HEK293 (cell line): ENCODE measurements around the gene HOXB1.
"Not testable (repeated sequence)": the region's sequence is repeated elsewhere in the genome, so short reads cannot be mapped to it uniquely, and the experiment has no call there.

ENCODE experiments used
- CTCF ChIA-PET: fragments of 350-600 bp; formaldehyde crosslinking; extraction: SDS; loops from one replicate; lab custom pipeline; 2021; ENCODE audit warnings: antibody characterized with exemption; lab: Yijun Ruan, JAX
- POLR2A ChIA-PET: fragments of 300-600 bp; formaldehyde crosslinking; extraction: SDS; loops from one replicate; lab custom pipeline; 2020; ENCODE audit warnings: antibody characterized with exemption, inconsistent platforms; lab: Yijun Ruan, JAX
- H3K27ac ChIP-seq: fragments of 200-500 bp; sonication (Bioruptor generic); 2 replicates; pipeline ENCODE4 v1.5.1; 2014; ENCODE audit warnings: low read depth, low read length, control low read depth, inconsistent platforms; ENCODE audit errors: extremely low read depth
- H3K36me3 ChIP-seq, 2 experiments: fragments of 200-500 bp in 1 of 2; sonication (Bioruptor generic) in 1 of 2; 1 replicate in 1 of 2; 2 replicates in 1 of 2; pipeline ENCODE4 v1.5.1; 2014 to 2017; ENCODE audit warnings: inconsistent platforms in 2 of 2, low read length in 2 of 2; ENCODE audit not compliant: control insufficient read depth in 2 of 2, insufficient read depth in 1 of 2
- H3K4me1 ChIP-seq: fragments of 200-500 bp; sonication (Bioruptor generic); 2 replicates; pipeline ENCODE4 v1.5.1; 2014; ENCODE audit warnings: mild to moderate bottlenecking, low read length, inconsistent platforms; ENCODE audit not compliant: control insufficient read depth, insufficient read depth
- H3K4me3 ChIP-seq: 2 replicates; pipeline ENCODE4 v1.5.1; 2011; ENCODE audit warnings: low read depth, mild to moderate bottlenecking, control low read depth, low read length, moderate library complexity
- H3K9me3 ChIP-seq: fragments of 200-500 bp; sonication (Bioruptor generic); 2 replicates; pipeline ENCODE4 v1.5.1; 2014; ENCODE audit warnings: low read depth, low read length, inconsistent platforms; ENCODE audit not compliant: control insufficient read depth, insufficient read depth
- BCL11B ChIP-seq: fragments of 450-650 bp; formaldehyde crosslinking; IDR thresholded peaks from 2 replicates; pipeline ENCODE4 v1.5.1; 2016; ENCODE audit warnings: low read depth, missing biosample characterization, missing genetic modification characterization
- HOXA7 ChIP-seq: sonication (generic); formaldehyde crosslinking; IDR thresholded peaks from 2 replicates; pipeline ENCODE4 v1.8.1; 2022; ENCODE audit warnings: missing genetic modification reagents, borderline replicate concordance
- RBAK ChIP-seq: fragments of 450-650 bp; formaldehyde crosslinking; IDR thresholded peaks from 2 replicates; pipeline ENCODE4 v1.5.1; 2016; ENCODE audit warnings: missing biosample characterization, missing genetic modification characterization
- SP7 ChIP-seq: fragments of 450-650 bp; formaldehyde crosslinking; IDR thresholded peaks from 2 replicates; pipeline ENCODE4 v1.5.1; 2016; ENCODE audit warnings: missing biosample characterization, missing genetic modification characterization
- ZBTB7A ChIP-seq: fragments of 450-650 bp; formaldehyde crosslinking; IDR thresholded peaks from 2 replicates; pipeline ENCODE4 v1.5.1; 2016; ENCODE audit warnings: low read depth, missing biosample characterization, missing genetic modification characterization
- ZNF10 ChIP-seq: fragments of 450-650 bp; formaldehyde crosslinking; IDR thresholded peaks from 2 replicates; pipeline ENCODE4 v1.5.1; 2017; ENCODE audit warnings: missing biosample characterization, missing genetic modification characterization
- ZNF114 ChIP-seq: fragments of 450-650 bp; formaldehyde crosslinking; IDR thresholded peaks from 2 replicates; pipeline ENCODE4 v1.5.0; 2017; ENCODE audit warnings: missing biosample characterization, missing genetic modification characterization
- ZNF221 ChIP-seq: fragments of 450-650 bp; formaldehyde crosslinking; IDR thresholded peaks from 2 replicates; pipeline ENCODE4 v1.5.1; 2017; ENCODE audit warnings: missing biosample characterization, missing genetic modification characterization, borderline replicate concordance
- ZNF391 ChIP-seq: fragments of 450-650 bp; formaldehyde crosslinking; IDR thresholded peaks from 2 replicates; pipeline ENCODE4 v1.5.1; 2016; ENCODE audit warnings: low read depth, missing biosample characterization, missing genetic modification characterization, borderline replicate concordance
- ZNF514 ChIP-seq: fragments of 450-650 bp; formaldehyde crosslinking; IDR thresholded peaks from 2 replicates; pipeline ENCODE4 v1.5.1; 2016; ENCODE audit warnings: missing biosample characterization, missing genetic modification characterization
- ZNF529 ChIP-seq: fragments of 450-650 bp; formaldehyde crosslinking; IDR thresholded peaks from 2 replicates; pipeline ENCODE4 v1.5.1; 2017; ENCODE audit warnings: missing genetic modification characterization, missing biosample characterization; ENCODE audit not compliant: insufficient replicate concordance
- ZNF830 ChIP-seq: fragments of 450-650 bp; IDR thresholded peaks from 2 replicates; pipeline ENCODE4 v1.5.0; 2018; ENCODE audit warnings: missing biosample characterization, missing genetic modification characterization, low read depth, mild to moderate bottlenecking, moderate library complexity
- TF ChIP-seq, protein P1 (sequence below): fragments of 450-650 bp; formaldehyde crosslinking; IDR thresholded peaks from 2 replicates; pipeline ENCODE4 v1.5.1; 2016; ENCODE audit warnings: missing biosample characterization, missing genetic modification characterization
- TF ChIP-seq, protein P2 (sequence below): fragments of 450-650 bp; formaldehyde crosslinking; IDR thresholded peaks from 2 replicates; pipeline ENCODE4 v1.5.1; 2016; ENCODE audit warnings: missing biosample characterization, missing genetic modification characterization, low read depth
- TF ChIP-seq, protein P3 (sequence below): fragments of 450-650 bp; formaldehyde crosslinking; IDR thresholded peaks from 2 replicates; pipeline ENCODE4 v1.5.1; 2016; ENCODE audit warnings: missing biosample characterization, missing genetic modification characterization

The HOXB1 gene

DNA sequence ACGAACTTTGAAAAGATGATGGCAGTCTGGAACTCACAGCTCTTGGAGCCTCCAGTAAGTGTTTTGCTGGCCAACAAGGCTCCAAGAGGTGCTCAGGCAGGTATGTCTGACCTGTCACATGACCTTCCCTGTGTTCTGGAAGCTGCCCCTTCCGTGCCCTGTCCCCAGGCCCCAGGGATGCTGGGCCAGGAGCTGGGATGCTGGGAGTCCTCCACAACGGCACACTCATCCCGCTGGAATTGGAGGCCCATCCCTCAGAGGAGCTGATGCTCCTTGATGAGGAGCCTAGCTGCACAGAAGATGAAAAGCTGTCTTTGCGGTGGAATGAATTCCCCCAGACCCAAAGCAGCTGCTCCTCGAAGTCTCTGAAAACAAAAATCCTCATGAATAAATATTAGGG, 47.8 kb downstream of the HOXB1 start:
- Histone ChIP-seq H3K9me3 (no peaks in the 10 kb centered on the region), H3K27ac (no peak overlapping the region; the same call in 1 of the 2 replicates), H3K36me3 (no peaks in the 10 kb centered on the region), H3K4me1 (peaks cover 16% of the 10 kb centered on the region), H3K4me3 (no peak overlapping the region)
- TF ChIP-seq, protein P1, sequence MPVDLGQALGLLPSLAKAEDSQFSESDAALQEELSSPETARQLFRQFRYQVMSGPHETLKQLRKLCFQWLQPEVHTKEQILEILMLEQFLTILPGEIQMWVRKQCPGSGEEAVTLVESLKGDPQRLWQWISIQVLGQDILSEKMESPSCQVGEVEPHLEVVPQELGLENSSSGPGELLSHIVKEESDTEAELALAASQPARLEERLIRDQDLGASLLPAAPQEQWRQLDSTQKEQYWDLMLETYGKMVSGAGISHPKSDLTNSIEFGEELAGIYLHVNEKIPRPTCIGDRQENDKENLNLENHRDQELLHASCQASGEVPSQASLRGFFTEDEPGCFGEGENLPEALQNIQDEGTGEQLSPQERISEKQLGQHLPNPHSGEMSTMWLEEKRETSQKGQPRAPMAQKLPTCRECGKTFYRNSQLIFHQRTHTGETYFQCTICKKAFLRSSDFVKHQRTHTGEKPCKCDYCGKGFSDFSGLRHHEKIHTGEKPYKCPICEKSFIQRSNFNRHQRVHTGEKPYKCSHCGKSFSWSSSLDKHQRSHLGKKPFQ, result no peak
- ChIA-PET CTCF (interaction anchor here (0.7 to 1.2 kb wide), 5 partner anchors 9 to 121 kb away, joined by 3 to 6 read pairs (median 3); partner anchors contain the start of gene HOXB6), POLR2A (interaction anchor here (1.0 to 1.9 kb wide), 5 partner anchors 8 to 59 kb away, joined by 3 to 9 read pairs (median 6); no protein-coding TSS in a partner anchor)

DNA sequence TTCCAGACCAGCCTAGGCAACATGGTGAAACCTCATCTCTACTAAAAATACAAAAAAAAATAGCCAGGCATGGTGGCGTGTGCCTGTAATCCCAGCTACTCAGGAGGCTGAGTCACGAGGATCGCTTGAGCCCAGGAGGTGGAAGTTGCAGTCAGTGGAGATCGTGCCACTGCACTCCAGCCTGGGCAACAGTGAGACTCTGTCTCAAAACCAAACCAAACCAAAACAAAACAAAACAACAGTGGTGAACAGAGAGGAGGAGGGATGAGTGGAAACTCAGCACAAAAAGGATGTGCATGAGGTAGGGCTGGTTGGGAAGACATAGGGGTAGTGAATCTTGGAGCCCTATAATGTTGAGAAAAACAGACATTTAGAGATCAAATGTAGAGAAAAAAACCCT, 48.5 kb downstream of the HOXB1 start:
- POLR2A ChIA-PET, result interaction anchor here (1.6 kb wide), 1 partner anchor 10 kb away, joined by 9 read pairs; no protein-coding TSS in a partner anchor
- peaks cover 16% of the 10 kb centered on the region for H3K4me1 ChIP-seq
- H3K27ac ChIP-seq, result not testable (repeated sequence)

DNA sequence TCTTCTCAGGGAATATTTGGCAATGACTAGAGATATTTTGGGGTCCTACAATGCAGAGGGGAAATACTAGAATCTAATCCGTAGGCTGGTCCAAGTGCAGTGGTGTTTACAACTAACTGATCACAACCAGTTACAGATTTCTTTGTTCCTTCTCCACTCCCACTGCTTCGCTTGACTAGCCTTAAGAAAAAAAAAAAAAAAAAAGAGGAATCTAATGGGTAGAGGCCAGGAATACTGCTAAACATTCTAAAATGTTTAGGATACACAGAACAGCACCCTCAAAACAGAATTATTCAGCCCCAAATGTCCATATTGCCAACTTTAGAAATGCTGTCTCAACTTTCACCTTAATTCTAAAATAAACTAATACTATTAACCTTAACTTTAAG, 51.8 kb downstream of the HOXB1 start:
- H3K4me1 ChIP-seq, result peaks cover 15% of the 10 kb centered on the region
- ChIA-PET CTCF (no interaction called here), POLR2A (interaction anchor here (1.8 kb wide), 1 partner anchor 91 kb away, joined by 3 read pairs; no protein-coding TSS in a partner anchor)
- no peaks in the 10 kb centered on the region for H3K9me3 ChIP-seq
- H3K36me3 ChIP-seq, result no peaks in the 10 kb centered on the region
- TF ChIP-seq, protein P2, sequence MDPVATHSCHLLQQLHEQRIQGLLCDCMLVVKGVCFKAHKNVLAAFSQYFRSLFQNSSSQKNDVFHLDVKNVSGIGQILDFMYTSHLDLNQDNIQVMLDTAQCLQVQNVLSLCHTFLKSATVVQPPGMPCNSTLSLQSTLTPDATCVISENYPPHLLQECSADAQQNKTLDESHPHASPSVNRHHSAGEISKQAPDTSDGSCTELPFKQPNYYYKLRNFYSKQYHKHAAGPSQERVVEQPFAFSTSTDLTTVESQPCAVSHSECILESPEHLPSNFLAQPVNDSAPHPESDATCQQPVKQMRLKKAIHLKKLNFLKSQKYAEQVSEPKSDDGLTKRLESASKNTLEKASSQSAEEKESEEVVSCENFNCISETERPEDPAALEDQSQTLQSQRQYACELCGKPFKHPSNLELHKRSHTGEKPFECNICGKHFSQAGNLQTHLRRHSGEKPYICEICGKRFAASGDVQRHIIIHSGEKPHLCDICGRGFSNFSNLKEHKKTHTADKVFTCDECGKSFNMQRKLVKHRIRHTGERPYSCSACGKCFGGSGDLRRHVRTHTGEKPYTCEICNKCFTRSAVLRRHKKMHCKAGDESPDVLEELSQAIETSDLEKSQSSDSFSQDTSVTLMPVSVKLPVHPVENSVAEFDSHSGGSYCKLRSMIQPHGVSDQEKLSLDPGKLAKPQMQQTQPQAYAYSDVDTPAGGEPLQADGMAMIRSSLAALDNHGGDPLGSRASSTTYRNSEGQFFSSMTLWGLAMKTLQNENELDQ (tag by site-specific recombination), result no peak
- no peak for TF ChIP-seq ZNF514
- no peak for TF ChIP-seq ZNF391
- TF ChIP-seq SP7 (tag by site-specific recombination), result no peak
- TF ChIP-seq BCL11B (tag by site-specific recombination), result no peak
- TF ChIP-seq ZBTB7A, result no peak
- TF ChIP-seq ZNF529 (tag by site-specific recombination), result no peak
- no peak for TF ChIP-seq ZNF830 (tag by site-specific recombination)
- no peak for TF ChIP-seq RBAK (tag by site-specific recombination)
- no peak for TF ChIP-seq ZNF221 (tag by site-specific recombination)
- no peak for TF ChIP-seq ZNF10 (tag by site-specific recombination)
- TF ChIP-seq ZNF114 (tag by site-specific recombination), result no peak
- TF ChIP-seq, protein P3, sequence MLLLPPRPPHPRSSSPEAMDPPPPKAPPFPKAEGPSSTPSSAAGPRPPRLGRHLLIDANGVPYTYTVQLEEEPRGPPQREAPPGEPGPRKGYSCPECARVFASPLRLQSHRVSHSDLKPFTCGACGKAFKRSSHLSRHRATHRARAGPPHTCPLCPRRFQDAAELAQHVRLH (tag by site-specific recombination), result no peak
- TF ChIP-seq HOXA7, result no peak
- no peak overlapping the region for H3K4me3 ChIP-seq
- H3K27ac ChIP-seq, result no peak overlapping the region; the same call in 1 of the 2 replicates

More for the DNA sequence above, 48.5 kb downstream of the HOXB1 start:
- H3K36me3 ChIP-seq, H3K4me3 ChIP-seq, H3K9me3 ChIP-seq: not testable (repeated sequence)
- CTCF ChIA-PET, result interaction anchor here (0.7 to 1.9 kb wide), 3 partner anchors 10 to 106 kb away, joined by 6 to 10 read pairs (median 6); no protein-coding TSS in a partner anchor
